SK-N-SH (cell line): ENCODE data around the gene GSK3B. TPM values are rescaled to one million over a fixed set of nuclear protein-coding genes. Genes with fewer than 3 reads are reported as not detected.

ENCODE experiments used
- CTCF ChIA-PET: fragments of 300-600, 350-600 bp; formaldehyde crosslinking; extraction: SDS; loops from one replicate; lab custom pipeline; 2021; lab: Yijun Ruan, JAX
- POLR2A ChIA-PET: fragments of 350-600 bp; sonication (Branson Sonifier 250); formaldehyde crosslinking; extraction: SDS; loops from one replicate; lab custom pipeline; 2020; ENCODE audit warnings: antibody characterized with exemption, inconsistent platforms; lab: Yijun Ruan, JAX
- DNase-seq: peaks from one replicate; pipeline ENCODE4 v3.0.0; 2012
- H2AFZ ChIP-seq: fragments of 200-600 bp; sonication (generic); 2 replicates; pipeline ENCODE4 v1.8.1; 2016; ENCODE audit warnings: antibody characterized with exemption, mild to moderate bottlenecking, low read depth
- H3F3A ChIP-seq: fragments of 200-600 bp; sonication (generic); replicated peaks from 2 replicates; pipeline ENCODE3; 2016; ENCODE audit warnings: antibody characterized with exemption, mild to moderate bottlenecking; ENCODE audit not compliant: insufficient read depth
- H3K27ac ChIP-seq, 2 experiments: fragments of 200-500 bp in 1 of 2; fragments of 200-600 bp in 1 of 2; sonication (Bioruptor generic) in 1 of 2; sonication (generic), shearing (Covaris generic) in 1 of 2; 2 replicates each; pipeline versions ENCODE4 v1.5.1 to v1.6.1; 2014 to 2016; ENCODE audit warnings: low read depth in 2 of 2, inconsistent platforms in 1 of 2, low read length in 1 of 2, mild to moderate bottlenecking in 1 of 2, mixed read lengths in 1 of 2
- H3K27me3 ChIP-seq: fragments of 200-600 bp; sonication (generic), shearing (Covaris generic); 2 replicates; pipeline ENCODE4 v1.6.1; 2016; ENCODE audit warnings: mixed run types; ENCODE audit not compliant: insufficient read depth
- H3K36me3 ChIP-seq, 2 experiments: fragments of 200-500 bp in 1 of 2; fragments of 200-600 bp in 1 of 2; sonication (Bioruptor generic) in 1 of 2; sonication (generic) in 1 of 2; replicated peaks in 1 of 2; 2 replicates each; pipeline versions ENCODE3 to v1.5.1; 2014 to 2016; ENCODE audit warnings: low read length in 1 of 2, mild to moderate bottlenecking in 1 of 2; ENCODE audit not compliant: insufficient read depth in 2 of 2, control insufficient read depth in 1 of 2
- H3K4me1 ChIP-seq, 2 experiments: fragments of 200-500 bp in 1 of 2; fragments of 200-600 bp in 1 of 2; sonication (Bioruptor generic) in 1 of 2; sonication (generic), shearing (Covaris generic) in 1 of 2; 2 replicates each; pipeline versions ENCODE4 v1.5.1 to v1.6.1; 2014 to 2016; ENCODE audit warnings: low read depth in 1 of 2, low read length in 1 of 2, mixed run types in 1 of 2; ENCODE audit not compliant: insufficient read depth in 2 of 2, control insufficient read depth in 1 of 2
- H3K4me2 ChIP-seq: fragments of 200-600 bp; sonication (generic), shearing (Covaris generic); 2 replicates; pipeline ENCODE4 v1.6.1; 2017; ENCODE audit warnings: mixed run types
- H3K4me3 ChIP-seq, 2 experiments: fragments of 200-500 bp in 1 of 2; fragments of 200-600 bp in 1 of 2; sonication (Bioruptor generic) in 1 of 2; sonication (generic), shearing (Covaris generic) in 1 of 2; 2 replicates each; pipeline versions ENCODE4 v1.5.1 to v1.8.1; 2014 to 2016; ENCODE audit warnings: low read depth in 2 of 2, inconsistent platforms in 1 of 2, low read length in 1 of 2, mild to moderate bottlenecking in 1 of 2, mixed read lengths in 1 of 2, moderate library complexity in 1 of 2
- H3K79me2 ChIP-seq: fragments of 200-600 bp; sonication (generic); 2 replicates; pipeline ENCODE4 v1.8.1; 2017; ENCODE audit warnings: mild to moderate bottlenecking; ENCODE audit not compliant: insufficient read depth
- H3K9ac ChIP-seq: fragments of 200-600 bp; sonication (generic); 2 replicates; pipeline ENCODE4 v1.6.1; 2017; ENCODE audit warnings: mixed run types
- H3K9me2 ChIP-seq: fragments of 200-600 bp; sonication (generic); 2 replicates; pipeline ENCODE4 v1.6.1; 2017; ENCODE audit warnings: mixed run types
- H3K9me3 ChIP-seq: fragments of 200-600 bp; sonication (generic); 2 replicates; pipeline ENCODE4 v1.6.1; 2017; ENCODE audit warnings: mixed run types, mild to moderate bottlenecking, moderate library complexity
- H4K20me1 ChIP-seq: fragments of 200-600 bp; sonication (generic); 2 replicates; pipeline ENCODE4 v1.6.1; 2017; ENCODE audit warnings: mild to moderate bottlenecking, mixed run types; ENCODE audit not compliant: insufficient read depth
- CHD2 ChIP-seq: fragments of 150-350 bp; IDR thresholded peaks from 2 replicates; pipeline ENCODE4 v1.6.1; 2018; ENCODE audit warnings: low read length; ENCODE audit not compliant: partially characterized antibody
- EP300 ChIP-seq, 2 experiments: IDR thresholded peaks; 2 replicates each; pipeline versions ENCODE4 v1.4.0 to v1.6.1; 2012; ENCODE audit warnings: borderline replicate concordance in 1 of 2, low read depth in 1 of 2, low read length in 1 of 2
- EZH2phosphoT487 ChIP-seq: fragments of 200-600 bp; sonication (generic); IDR thresholded peaks from 2 replicates; pipeline ENCODE4 v1.6.1; 2017; ENCODE audit warnings: low read depth, mixed run types, mild to moderate bottlenecking, antibody characterized with exemption, moderate library complexity, borderline replicate concordance
- FOSL2 ChIP-seq: IDR thresholded peaks from 2 replicates; pipeline ENCODE4 v1.4.0; 2012; ENCODE audit warnings: low read depth, mild to moderate bottlenecking, moderate library complexity, borderline replicate concordance
- FOXM1 ChIP-seq: IDR thresholded peaks from 2 replicates; pipeline ENCODE4 v1.4.0; 2012; ENCODE audit warnings: low read depth, mild to moderate bottlenecking
- GABPA ChIP-seq: IDR thresholded peaks from 2 replicates; pipeline ENCODE4 v1.4.0; 2012; ENCODE audit warnings: low read depth, mild to moderate bottlenecking
- JUND ChIP-seq: IDR thresholded peaks from 2 replicates; pipeline ENCODE4 v1.4.0; 2012
- MEF2A ChIP-seq: IDR thresholded peaks from 2 replicates; pipeline ENCODE4 v1.4.0; 2012; ENCODE audit warnings: low read depth, borderline replicate concordance
- NRF1 ChIP-seq: IDR thresholded peaks from 2 replicates; pipeline ENCODE4 v1.6.1; 2012; ENCODE audit warnings: low read depth, mild to moderate bottlenecking, low read length
- RAD21 ChIP-seq: IDR thresholded peaks from 2 replicates; pipeline ENCODE4 v1.6.1; 2012; ENCODE audit warnings: mild to moderate bottlenecking, low read length
- RCOR1 ChIP-seq: fragments of 150-350 bp; IDR thresholded peaks from 2 replicates; pipeline ENCODE4 v1.6.1; 2017; ENCODE audit warnings: antibody characterized with exemption, low read length
- RXRA ChIP-seq: IDR thresholded peaks from 2 replicates; pipeline ENCODE4 v1.4.0; 2012; ENCODE audit warnings: low read depth, mild to moderate bottlenecking, borderline replicate concordance
- SIN3A ChIP-seq: IDR thresholded peaks from 2 replicates; pipeline ENCODE4 v1.6.1; 2012; ENCODE audit warnings: low read depth, mild to moderate bottlenecking, low read length, moderate library complexity, borderline replicate concordance
- SMC3 ChIP-seq: IDR thresholded peaks from 2 replicates; pipeline ENCODE4 v1.6.1; 2012; ENCODE audit warnings: low read depth, low read length, improper control_type of control experiment
- TAF1 ChIP-seq: IDR thresholded peaks from 2 replicates; pipeline ENCODE4 v1.6.1; 2012; ENCODE audit warnings: low read depth, mild to moderate bottlenecking, low read length, moderate library complexity, borderline replicate concordance
- TCF12 ChIP-seq: IDR thresholded peaks from 2 replicates; pipeline ENCODE4 v1.4.0; 2012
- TEAD4 ChIP-seq: IDR thresholded peaks from 2 replicates; pipeline ENCODE4 v1.4.0; 2012; ENCODE audit warnings: mild to moderate bottlenecking, borderline replicate concordance; ENCODE audit not compliant: insufficient read depth
- YY1 ChIP-seq: IDR thresholded peaks from 2 replicates; pipeline ENCODE4 v1.4.0; 2012; ENCODE audit warnings: low read depth, mild to moderate bottlenecking
- WGBS: methylation state at CpG from one replicate; pipeline ENCODE4 v1.1.6; 2017; ENCODE audit warnings: low lambda C conversion rate; 5-methylcytosine and 5-hydroxymethylcytosine counted together
- polyA plus RNA-seq, 3 experiments: library from polyadenylated mRNA; depleted of rRNA; stranded (reverse); fragments of >200 nt; gene quantifications; 2 replicates each; pipeline ENCODE4 v1.2.3, GENCODE V29; 2012
- TF ChIP-seq, protein P1 (sequence below): IDR thresholded peaks from 2 replicates; pipeline ENCODE4; 2012
- TF ChIP-seq, protein P2 (sequence below): IDR thresholded peaks from 2 replicates; pipeline ENCODE4 v1.6.1; 2012; ENCODE audit warnings: mild to moderate bottlenecking, low read depth, low read length, moderate library complexity
- TF ChIP-seq, protein P3 (sequence below): IDR thresholded peaks from 2 replicates; pipeline ENCODE4 v1.4.0; 2012; ENCODE audit warnings: low read depth, borderline replicate concordance
- TF ChIP-seq, protein P4 (sequence below): fragments of 200-600 bp; sonication (generic); IDR thresholded peaks from 2 replicates; pipeline ENCODE4 v1.6.1; 2017; ENCODE audit warnings: antibody characterized with exemption, mild to moderate bottlenecking, moderate library complexity

The GSK3B gene
- polyA plus RNA-seq, 1 of the 3 experiments (the other 2 are of a cell fraction) = 15.9 TPM

DNA sequence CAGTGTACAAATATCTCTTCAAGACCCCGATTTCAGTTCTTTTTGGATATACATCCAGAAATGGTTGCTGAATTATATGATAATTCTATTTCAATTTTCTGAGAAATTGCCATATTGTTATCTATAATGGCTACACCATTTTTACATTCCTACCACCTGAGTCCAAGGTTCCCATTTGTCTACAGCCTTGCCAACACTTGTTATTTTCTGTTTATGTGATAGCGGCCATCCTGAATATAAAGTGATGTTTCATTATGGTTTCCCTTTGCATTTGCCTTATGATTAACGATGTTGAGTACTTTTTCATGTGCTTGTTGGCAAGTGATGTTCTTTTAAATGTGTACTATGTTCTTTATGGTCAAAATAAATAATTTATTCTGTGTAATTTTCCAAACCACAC is 303.9 kb downstream of the GSK3B start:
- WGBS = 63% methylated on average over 3 of the region's 3 CpGs
- H3K4me2 ChIP-seq = no peak overlapping the region
- CTCF ChIA-PET = no interaction called here

DNA sequence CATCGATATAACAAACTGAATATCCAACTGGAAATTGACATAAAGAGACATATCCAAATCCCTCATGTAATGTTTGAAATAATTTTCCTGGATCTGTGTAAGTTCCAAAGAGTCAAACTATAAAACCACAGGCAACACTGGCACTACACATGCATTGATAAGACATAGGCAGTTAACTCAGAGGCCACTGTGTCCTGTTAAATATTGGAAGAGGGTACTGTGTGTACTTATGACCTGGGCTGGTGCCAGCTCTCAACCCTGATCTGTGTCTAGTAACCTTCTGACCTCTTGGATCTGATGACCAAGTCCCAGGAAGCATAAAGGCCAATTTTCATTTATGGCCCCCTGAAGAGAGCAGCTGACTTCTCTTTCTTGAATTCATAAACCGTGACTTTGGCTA is 307.8 kb downstream of the GSK3B start:
- CTCF ChIA-PET = interaction anchor here (0.9 kb wide), 1 partner anchor 44 kb away, joined by 3 read pairs; no protein-coding TSS in a partner anchor
- 71% methylated on average over 2 of the region's 2 CpGs for WGBS
- TF ChIP-seq RCOR1 = no peak
- TF ChIP-seq, protein P1, sequence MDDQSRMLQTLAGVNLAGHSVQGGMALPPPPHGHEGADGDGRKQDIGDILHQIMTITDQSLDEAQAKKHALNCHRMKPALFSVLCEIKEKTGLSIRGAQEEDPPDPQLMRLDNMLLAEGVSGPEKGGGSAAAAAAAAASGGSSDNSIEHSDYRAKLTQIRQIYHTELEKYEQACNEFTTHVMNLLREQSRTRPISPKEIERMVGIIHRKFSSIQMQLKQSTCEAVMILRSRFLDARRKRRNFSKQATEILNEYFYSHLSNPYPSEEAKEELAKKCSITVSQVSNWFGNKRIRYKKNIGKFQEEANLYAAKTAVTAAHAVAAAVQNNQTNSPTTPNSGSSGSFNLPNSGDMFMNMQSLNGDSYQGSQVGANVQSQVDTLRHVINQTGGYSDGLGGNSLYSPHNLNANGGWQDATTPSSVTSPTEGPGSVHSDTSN = no peak
- no peak for TF ChIP-seq TEAD4
- TF ChIP-seq TCF12 = no peak
- no peak for TF ChIP-seq GABPA
- no peak for TF ChIP-seq TAF1
- TF ChIP-seq SMC3 = no peak
- no peak for TF ChIP-seq NRF1
- TF ChIP-seq FOXM1 = no peak
- TF ChIP-seq, protein P2, sequence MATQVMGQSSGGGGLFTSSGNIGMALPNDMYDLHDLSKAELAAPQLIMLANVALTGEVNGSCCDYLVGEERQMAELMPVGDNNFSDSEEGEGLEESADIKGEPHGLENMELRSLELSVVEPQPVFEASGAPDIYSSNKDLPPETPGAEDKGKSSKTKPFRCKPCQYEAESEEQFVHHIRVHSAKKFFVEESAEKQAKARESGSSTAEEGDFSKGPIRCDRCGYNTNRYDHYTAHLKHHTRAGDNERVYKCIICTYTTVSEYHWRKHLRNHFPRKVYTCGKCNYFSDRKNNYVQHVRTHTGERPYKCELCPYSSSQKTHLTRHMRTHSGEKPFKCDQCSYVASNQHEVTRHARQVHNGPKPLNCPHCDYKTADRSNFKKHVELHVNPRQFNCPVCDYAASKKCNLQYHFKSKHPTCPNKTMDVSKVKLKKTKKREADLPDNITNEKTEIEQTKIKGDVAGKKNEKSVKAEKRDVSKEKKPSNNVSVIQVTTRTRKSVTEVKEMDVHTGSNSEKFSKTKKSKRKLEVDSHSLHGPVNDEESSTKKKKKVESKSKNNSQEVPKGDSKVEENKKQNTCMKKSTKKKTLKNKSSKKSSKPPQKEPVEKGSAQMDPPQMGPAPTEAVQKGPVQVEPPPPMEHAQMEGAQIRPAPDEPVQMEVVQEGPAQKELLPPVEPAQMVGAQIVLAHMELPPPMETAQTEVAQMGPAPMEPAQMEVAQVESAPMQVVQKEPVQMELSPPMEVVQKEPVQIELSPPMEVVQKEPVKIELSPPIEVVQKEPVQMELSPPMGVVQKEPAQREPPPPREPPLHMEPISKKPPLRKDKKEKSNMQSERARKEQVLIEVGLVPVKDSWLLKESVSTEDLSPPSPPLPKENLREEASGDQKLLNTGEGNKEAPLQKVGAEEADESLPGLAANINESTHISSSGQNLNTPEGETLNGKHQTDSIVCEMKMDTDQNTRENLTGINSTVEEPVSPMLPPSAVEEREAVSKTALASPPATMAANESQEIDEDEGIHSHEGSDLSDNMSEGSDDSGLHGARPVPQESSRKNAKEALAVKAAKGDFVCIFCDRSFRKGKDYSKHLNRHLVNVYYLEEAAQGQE = no peak

More for the DNA sequence above, 303.9 kb downstream of the GSK3B start:
- Histone ChIP-seq H3K27ac (no peak overlapping the region), H3K4me1 (no peaks in the 10 kb centered on the region), H2AFZ (no peak overlapping the region), H3F3A (no peaks in the 10 kb centered on the region), H3K9ac (no peak overlapping the region), H3K36me3 (no peaks in the 10 kb centered on the region), H3K4me3 (no peak overlapping the region), H3K27me3 (no peaks in the 10 kb centered on the region), H3K9me3 (no peaks in the 10 kb centered on the region), H3K79me2 (no peaks in the 10 kb centered on the region), H4K20me1 (no peaks in the 10 kb centered on the region), H3K9me2 (no peaks in the 10 kb centered on the region)
- TF ChIP-seq SMC3 = no peak
- no peak for TF ChIP-seq TCF12
- TF ChIP-seq SIN3A = no peak
- TF ChIP-seq JUND = no peak
- TF ChIP-seq EP300 (IDR thresholded peaks at IDR 0.05; ENCODE audit: borderline replicate concordance in 1 of 2, low read depth in 1 of 2, low read length in 1 of 2) = no peak
- no peak for TF ChIP-seq RCOR1
- no peak for TF ChIP-seq FOSL2
- no peak for TF ChIP-seq TAF1
- TF ChIP-seq MEF2A = no peak
- no peak for TF ChIP-seq RXRA
- no peak for TF ChIP-seq NRF1
- TF ChIP-seq, protein P3, sequence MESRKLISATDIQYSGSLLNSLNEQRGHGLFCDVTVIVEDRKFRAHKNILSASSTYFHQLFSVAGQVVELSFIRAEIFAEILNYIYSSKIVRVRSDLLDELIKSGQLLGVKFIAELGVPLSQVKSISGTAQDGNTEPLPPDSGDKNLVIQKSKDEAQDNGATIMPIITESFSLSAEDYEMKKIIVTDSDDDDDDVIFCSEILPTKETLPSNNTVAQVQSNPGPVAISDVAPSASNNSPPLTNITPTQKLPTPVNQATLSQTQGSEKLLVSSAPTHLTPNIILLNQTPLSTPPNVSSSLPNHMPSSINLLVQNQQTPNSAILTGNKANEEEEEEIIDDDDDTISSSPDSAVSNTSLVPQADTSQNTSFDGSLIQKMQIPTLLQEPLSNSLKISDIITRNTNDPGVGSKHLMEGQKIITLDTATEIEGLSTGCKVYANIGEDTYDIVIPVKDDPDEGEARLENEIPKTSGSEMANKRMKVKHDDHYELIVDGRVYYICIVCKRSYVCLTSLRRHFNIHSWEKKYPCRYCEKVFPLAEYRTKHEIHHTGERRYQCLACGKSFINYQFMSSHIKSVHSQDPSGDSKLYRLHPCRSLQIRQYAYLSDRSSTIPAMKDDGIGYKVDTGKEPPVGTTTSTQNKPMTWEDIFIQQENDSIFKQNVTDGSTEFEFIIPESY = no peak
- no peak for TF ChIP-seq TEAD4
- TF ChIP-seq FOXM1 = no peak
- no peak for TF ChIP-seq YY1
- no peak for TF ChIP-seq EZH2phosphoT487
- TF ChIP-seq, protein P4, sequence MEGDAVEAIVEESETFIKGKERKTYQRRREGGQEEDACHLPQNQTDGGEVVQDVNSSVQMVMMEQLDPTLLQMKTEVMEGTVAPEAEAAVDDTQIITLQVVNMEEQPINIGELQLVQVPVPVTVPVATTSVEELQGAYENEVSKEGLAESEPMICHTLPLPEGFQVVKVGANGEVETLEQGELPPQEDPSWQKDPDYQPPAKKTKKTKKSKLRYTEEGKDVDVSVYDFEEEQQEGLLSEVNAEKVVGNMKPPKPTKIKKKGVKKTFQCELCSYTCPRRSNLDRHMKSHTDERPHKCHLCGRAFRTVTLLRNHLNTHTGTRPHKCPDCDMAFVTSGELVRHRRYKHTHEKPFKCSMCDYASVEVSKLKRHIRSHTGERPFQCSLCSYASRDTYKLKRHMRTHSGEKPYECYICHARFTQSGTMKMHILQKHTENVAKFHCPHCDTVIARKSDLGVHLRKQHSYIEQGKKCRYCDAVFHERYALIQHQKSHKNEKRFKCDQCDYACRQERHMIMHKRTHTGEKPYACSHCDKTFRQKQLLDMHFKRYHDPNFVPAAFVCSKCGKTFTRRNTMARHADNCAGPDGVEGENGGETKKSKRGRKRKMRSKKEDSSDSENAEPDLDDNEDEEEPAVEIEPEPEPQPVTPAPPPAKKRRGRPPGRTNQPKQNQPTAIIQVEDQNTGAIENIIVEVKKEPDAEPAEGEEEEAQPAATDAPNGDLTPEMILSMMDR = no peak
- no peak for TF ChIP-seq RAD21
- TF ChIP-seq CHD2 = no peak
- DNase-seq = no peak
- POLR2A ChIA-PET = no interaction called here

More for the DNA sequence above, 307.8 kb downstream of the GSK3B start:
- no peaks in the 10 kb centered on the region for H3K79me2 ChIP-seq
- no peaks in the 10 kb centered on the region for H3K36me3 ChIP-seq
- no peaks in the 10 kb centered on the region for H3F3A ChIP-seq
- H2AFZ ChIP-seq = no peak overlapping the region
- no peaks in the 10 kb centered on the region for H3K4me1 ChIP-seq
- H3K9ac ChIP-seq = no peak overlapping the region
- POLR2A ChIA-PET = no interaction called here
- H3K9me3 ChIP-seq = no peaks in the 10 kb centered on the region
- H3K27me3 ChIP-seq = no peaks in the 10 kb centered on the region
- H3K27ac ChIP-seq = no peak overlapping the region
- no peak overlapping the region for H3K4me2 ChIP-seq
- H3K4me3 ChIP-seq = no peak overlapping the region
- no peak for DNase-seq
- H4K20me1 ChIP-seq = no peaks in the 10 kb centered on the region
- no peaks in the 10 kb centered on the region for H3K9me2 ChIP-seq
